Measurements from ENCODE around the gene ST3GAL5.

The ST3GAL5 gene

GRCh38 chr2:85802354-85803103 lies 86.3 kb downstream of the ST3GAL5 start:
- no peak for FAIRE-seq

- no peak for FAIRE-seq
Measured at GRCh38 chr2:85801871-85802270, 86.9 kb downstream of the ST3GAL5 start.

- FAIRE-seq = no peak
Measured at GRCh38 chr2:85800586-85800985, 88.2 kb downstream of the ST3GAL5 start.

DNA sequence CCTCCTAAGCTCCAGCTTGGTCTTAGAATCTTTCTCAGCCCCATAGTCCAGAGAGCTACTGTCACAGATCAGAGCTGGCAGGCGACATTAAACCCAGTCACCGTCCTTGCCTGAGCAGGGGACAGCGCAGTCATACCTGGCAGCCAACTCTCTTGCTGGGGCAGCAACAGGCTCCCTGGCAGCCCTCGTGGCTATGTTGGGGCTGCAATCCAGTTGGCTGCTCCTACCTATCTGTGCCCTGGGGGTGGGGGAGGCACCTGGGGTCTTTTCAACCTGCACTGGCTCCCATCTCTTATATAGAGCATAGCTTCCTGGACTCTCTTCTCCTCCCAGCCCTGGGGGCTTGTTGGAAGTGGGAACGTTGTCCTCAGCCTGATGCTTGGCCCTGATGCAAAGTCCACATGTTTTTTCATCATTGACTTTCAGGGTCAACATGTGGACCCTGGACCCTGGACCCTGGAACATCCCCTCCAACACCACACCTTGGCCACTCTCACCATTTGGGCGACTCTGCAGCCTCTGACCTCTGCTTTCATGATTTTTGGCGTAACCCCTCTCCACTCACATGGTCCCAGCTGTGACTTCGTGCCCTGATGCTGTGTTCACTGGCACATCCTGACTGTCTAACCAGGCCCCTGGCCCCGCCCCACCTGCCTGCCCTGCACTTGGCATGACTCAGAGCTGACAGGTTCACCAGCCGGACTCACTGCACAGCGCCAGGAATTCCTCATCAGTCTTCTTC lies 89.4 kb downstream of the ST3GAL5 start:
- no peak for FAIRE-seq

- no peak for FAIRE-seq
Measured at GRCh38 chr2:85797921-85798320, 90.9 kb downstream of the ST3GAL5 start.

DNA sequence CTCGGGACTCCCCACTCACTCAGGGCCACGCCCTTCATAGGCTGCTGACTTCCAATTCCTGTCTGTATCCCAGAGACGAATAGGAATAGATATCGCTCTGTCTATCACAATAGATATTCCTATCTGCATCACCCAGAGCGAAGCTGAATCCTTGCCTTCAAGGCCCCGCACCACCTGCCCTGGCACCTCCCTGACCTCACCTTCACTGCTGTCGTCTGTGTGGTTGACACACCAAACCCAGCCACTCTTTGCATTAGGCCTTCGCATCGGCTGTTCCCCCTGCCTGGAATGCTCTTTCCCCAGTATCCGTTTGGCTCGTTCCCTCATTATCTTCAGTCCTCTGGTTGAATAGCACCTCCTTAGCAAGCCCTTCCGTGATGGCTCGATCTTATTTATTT lies 91.5 kb downstream of the ST3GAL5 start:
- FAIRE-seq = no peak

DNA sequence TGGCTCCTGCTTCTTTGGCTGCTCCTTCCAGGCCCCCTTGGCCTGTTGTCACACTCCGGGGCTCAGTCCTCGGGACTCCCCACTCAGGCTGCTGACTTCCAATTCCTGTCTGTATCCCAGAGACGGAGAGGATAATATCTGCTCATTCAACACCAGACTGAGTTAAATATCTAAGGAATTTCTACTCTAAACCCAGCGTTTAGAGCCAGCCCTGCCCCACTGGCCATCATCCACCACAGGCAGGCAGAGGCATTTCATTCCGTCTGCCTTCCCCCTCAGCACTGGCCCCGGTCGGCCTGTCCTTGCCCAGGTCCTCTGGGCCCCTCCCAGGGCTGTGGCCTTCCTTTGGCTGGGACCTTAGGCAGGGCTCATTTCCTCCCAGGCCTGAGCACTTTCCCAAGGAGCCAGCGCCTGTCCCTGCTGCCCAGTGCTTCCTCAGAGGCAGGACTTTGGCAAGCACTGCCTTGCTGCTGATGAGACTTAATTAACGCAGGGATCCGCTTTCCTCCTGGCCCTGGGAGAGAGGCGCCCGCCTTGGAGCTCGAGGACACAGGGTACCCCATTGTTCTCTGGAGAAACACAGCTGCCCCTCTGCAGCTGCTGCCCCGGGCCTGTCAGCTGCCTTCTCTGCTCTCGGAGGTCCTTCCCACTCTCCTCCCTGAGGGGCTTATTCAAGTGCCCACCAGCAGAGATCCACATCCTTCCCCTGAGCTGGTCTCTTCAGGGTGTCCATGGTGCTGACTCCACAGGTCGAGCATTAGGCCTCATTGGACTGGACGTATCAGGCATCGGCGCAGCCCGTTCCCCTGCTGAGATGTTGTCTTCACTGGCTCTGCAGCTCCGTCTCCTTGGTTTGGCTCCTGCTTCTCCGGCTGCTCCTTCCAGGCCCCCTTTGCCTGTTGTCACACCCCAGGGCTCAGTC lies 92.2 kb downstream of the ST3GAL5 start:
- no peak for FAIRE-seq

GRCh38 chr2:85796046-85796340 lies 92.8 kb downstream of the ST3GAL5 start:
- no peak for FAIRE-seq

GRCh38 chr2:85795331-85796045 lies 93.3 kb downstream of the ST3GAL5 start:
- FAIRE-seq = no peak

DNA sequence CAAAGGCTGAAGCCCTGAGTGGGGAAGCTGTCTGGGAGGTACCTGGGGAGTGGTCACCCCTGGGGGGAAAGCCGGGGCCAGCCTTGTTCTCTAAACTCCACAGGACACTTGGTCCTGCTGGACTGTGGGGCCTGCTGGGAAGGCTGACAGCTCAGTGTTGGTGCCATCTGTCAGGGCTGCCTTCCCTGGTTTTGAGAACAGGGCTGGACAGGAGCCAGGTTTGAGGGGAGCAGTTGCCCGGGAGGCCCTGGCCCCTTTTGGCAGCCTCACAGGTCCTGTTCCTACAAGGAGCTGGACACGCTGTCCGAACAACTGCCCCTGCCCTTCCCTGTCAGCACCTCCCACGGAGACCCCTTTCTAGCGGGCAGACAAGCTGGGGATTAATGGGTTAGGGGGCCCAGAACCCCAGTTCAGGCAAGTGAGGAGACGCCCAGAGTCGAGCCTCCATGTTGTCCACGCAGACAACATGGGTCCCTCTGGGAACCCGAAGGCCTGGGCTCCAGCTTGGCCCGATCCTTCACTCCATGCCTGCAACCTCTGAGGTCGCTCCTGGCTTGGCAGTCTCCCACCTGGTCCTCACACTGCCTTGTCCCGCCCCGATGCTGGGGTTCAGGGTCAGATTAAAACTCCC lies 94.2 kb downstream of the ST3GAL5 start:
- no peak for FAIRE-seq

DNA sequence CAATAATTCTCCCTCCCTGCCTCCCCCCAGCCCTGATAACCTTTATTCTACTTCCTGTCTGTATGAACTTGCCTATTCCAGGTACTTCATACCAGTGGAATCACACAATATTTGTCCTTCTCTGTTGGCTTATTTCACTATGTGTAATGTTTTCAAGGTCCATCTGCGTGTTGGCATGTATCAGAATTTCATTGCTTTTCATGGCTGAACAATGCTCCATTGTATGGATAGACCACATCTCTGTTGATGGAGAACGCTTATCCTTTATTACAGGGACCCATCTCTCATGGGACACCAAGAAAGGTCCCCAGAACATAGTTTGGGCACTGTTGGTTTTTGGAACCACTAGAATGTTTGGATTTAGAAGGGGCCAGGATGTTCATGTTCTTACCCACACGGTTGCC lies 94.8 kb downstream of the ST3GAL5 start:
- FAIRE-seq = no peak

- no peak for FAIRE-seq
Measured at GRCh38 chr2:85793584-85793983, 95.2 kb downstream of the ST3GAL5 start.

- no peak for FAIRE-seq
Measured at GRCh38 chr2:85792783-85793441, 95.9 kb downstream of the ST3GAL5 start.

- FAIRE-seq = no peak
Measured at GRCh38 chr2:85791704-85792565, 96.9 kb downstream of the ST3GAL5 start.

DNA sequence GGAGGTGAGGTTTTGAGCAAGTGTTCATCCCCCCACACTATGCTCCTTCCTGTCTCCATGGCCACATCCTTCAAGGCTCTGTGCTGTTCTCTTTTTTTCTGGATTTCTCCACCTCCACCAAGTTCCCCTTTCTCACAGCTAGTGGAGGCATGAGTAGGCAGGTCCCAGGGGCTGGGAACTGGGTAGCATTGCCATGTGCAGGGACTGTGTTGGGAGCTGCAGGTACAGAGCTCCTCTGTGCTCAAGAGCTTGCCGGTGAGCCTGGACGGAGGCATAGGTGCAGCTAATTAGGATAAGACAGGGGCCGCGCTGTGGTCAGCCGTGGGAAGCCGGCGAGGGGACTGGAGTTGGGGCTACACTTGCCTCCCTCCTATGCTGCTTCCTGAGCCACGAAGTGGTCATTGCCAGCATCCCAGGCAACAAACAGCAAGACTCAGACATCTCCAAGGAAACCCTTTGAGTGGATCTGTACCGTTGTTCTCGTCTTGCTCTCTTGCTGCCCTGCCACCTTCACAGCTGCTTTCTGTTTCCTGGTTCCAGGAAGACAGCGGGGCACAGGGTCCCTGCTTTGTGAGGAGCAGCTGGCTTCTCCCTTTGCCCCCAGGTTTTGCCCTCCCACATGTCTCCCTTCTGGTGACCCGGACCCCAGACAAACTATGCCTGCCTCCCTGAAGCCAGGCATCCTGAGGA lies 98.1 kb downstream of the ST3GAL5 start:
- FAIRE-seq = no peak

- FAIRE-seq = no peak
Measured at GRCh38 chr2:85790032-85790431, 98.8 kb downstream of the ST3GAL5 start.

DNA sequence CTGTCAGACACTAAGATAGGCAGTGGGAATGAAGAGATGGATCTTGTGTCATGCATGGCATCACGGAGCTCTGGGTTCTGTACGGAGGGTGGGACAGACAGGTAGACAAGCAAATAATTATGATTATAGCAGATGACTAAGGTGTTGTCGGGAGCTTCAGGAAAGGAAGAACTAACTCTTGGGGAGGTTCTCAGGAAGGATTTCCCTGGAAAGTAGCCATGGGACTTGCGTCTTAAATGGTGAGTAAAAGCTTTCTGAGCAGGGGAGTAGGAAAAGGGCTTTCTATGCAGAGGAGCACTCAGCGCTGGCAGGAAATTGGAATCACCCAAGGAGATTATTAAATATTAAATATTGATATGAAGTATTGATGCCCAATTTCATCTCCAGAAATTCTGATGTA lies 99.5 kb downstream of the ST3GAL5 start:
- FAIRE-seq = no peak

DNA sequence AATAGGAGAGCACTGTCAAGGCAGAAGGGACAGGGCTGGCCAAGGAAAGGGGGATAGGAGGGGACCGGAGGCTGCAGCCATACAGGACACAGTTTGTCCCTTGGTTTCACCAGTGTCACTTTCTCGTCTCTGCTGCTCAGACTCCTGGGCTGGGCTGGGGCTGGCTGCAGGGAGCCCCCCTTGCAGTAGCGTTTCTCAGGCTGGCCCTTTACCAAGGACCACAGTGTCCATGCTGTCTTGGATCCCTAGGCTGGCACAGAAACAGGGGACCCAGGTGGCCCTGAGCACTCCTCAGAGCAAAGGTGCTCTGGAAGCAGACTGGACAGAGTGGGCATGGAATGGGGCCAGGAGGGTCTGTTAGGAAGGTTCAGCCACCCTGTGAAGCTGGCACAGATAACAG lies 100.2 kb downstream of the ST3GAL5 start:
- FAIRE-seq = no peak

GRCh38 chr2:85787981-85788340 lies 100.8 kb downstream of the ST3GAL5 start:
- FAIRE-seq = no peak

DNA sequence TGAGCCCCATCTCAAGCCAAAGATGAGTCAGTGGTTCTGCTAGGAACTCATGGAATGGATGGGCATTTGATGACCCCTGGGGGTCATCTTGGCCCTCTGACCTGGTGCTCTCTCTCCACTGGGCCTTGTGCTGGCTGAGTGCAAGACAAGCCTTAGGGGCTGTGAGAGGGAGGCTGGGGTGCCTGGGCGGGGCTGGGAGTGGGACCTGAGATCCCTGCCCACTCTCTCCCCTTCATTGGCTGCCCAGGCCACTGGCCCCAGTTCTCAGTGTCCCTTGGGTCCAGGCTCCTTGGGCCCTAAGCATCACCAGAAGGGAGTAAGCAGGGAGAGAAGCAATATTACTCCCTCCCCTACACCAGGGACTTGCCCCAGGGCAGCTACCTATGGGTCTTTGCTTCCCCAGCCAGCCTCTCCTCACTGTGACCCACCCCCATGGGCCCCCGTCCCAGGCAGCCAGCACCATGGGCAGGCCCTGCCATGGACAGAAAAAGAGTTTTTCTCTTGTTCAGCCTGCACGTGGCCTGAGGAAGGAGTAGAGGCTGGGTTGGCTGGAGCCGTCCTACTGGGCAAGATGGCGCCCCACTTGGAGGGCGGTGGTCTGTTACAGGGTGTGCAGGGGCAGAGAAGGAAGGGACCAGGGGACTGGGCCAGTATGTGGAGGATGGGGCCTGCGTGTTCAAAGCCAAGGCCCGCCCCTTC lies 101.4 kb downstream of the ST3GAL5 start:
- FAIRE-seq = no peak
